ENCODE data around the gene WBP11. TPM values are rescaled to one million over a fixed set of nuclear protein-coding genes. Genes with fewer than 3 reads are reported as not detected.

WBP11 gene
- total and polyA plus RNA-seq, 9 of the 15 experiments (the other 6 are each of a cell fraction or from before 2014, with no cell fraction given), result 7.7 to 60.8 (median 24.6) TPM

DNA sequence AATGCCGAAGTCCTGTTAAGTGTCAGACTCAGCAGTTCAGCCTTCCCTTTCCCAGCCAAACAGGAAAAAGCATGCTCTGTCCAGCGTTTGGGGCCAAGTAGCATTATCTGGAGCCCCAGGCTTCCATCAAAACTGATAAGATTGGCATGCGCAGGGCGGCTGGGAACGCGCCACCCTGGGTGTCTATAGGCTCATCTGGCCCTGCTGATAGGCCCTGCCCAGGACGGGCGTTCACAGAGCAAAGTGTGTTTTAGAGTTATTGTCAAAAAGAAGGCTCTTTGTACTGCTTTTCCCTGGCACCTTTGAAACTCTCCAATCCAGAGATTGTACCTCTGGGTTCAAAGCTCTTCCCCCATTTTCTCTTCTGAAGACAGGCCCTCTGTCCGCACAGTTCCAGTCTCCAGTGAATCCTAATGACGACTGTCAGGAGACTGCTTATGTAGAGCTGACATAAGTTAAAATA is 40.2 kb upstream of the WBP11 start, which contains the start of gene ART4 (continued):
- no peak for TF ChIP-seq PCBP2 (IDR thresholded peaks at IDR 0.05; ENCODE audit: low read depth, low read length, poor library complexity, severe bottlenecking)
- no peak for TF ChIP-seq ZNF408 (CRISPR knock-in tag; IDR thresholded peaks at IDR 0.05; ENCODE audit: low read depth)
- no peak for TF ChIP-seq DACH1 (IDR thresholded peaks at IDR 0.05; ENCODE audit: partially characterized antibody)
- no peak for TF ChIP-seq RHOXF2B (CRISPR knock-in tag; conservative IDR thresholded peaks at IDR 0.05)
- no peak for TF ChIP-seq LEF1 (IDR thresholded peaks at IDR 0.05)
- TF ChIP-seq CBX5 (IDR thresholded peaks at IDR 0.05; ENCODE audit: borderline replicate concordance, low read depth), result no peak
- no peak for TF ChIP-seq MBD2 (IDR thresholded peaks at IDR 0.05; ENCODE audit: borderline replicate concordance, low read depth)
- no peak for TF ChIP-seq ZNF57 (CRISPR knock-in tag; IDR thresholded peaks at IDR 0.05)
- TF ChIP-seq GABPA (tag; conservative IDR thresholded peaks at IDR 0.05; ENCODE audit: low read depth), result no peak
- TF ChIP-seq HNRNPUL1 (IDR thresholded peaks at IDR 0.05; ENCODE audit: low read length), result no peak
- TF ChIP-seq HDAC2 (IDR thresholded peaks at IDR 0.05), result no peak
- no peak for TF ChIP-seq NR2C2 (CRISPR knock-in tag; IDR thresholded peaks at IDR 0.05)
- TF ChIP-seq NR2C2 (tag; IDR thresholded peaks at IDR 0.05), result no peak
- TF ChIP-seq ZNF586 (CRISPR knock-in tag; conservative IDR thresholded peaks at IDR 0.05), result no peak
- TF ChIP-seq, protein P1, sequence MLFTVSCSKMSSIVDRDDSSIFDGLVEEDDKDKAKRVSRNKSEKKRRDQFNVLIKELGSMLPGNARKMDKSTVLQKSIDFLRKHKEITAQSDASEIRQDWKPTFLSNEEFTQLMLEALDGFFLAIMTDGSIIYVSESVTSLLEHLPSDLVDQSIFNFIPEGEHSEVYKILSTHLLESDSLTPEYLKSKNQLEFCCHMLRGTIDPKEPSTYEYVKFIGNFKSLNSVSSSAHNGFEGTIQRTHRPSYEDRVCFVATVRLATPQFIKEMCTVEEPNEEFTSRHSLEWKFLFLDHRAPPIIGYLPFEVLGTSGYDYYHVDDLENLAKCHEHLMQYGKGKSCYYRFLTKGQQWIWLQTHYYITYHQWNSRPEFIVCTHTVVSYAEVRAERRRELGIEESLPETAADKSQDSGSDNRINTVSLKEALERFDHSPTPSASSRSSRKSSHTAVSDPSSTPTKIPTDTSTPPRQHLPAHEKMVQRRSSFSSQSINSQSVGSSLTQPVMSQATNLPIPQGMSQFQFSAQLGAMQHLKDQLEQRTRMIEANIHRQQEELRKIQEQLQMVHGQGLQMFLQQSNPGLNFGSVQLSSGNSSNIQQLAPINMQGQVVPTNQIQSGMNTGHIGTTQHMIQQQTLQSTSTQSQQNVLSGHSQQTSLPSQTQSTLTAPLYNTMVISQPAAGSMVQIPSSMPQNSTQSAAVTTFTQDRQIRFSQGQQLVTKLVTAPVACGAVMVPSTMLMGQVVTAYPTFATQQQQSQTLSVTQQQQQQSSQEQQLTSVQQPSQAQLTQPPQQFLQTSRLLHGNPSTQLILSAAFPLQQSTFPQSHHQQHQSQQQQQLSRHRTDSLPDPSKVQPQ (CRISPR knock-in tag; IDR thresholded peaks at IDR 0.05; ENCODE audit: borderline replicate concordance), result no peak
- TF ChIP-seq PML (IDR thresholded peaks at IDR 0.05; ENCODE audit: low read length), result no peak
- TF ChIP-seq NCOA4 (IDR thresholded peaks at IDR 0.05; ENCODE audit: partially characterized antibody), result no peak
- TF ChIP-seq PHF20 (IDR thresholded peaks at IDR 0.05; ENCODE audit: partially characterized antibody), result no peak
- TF ChIP-seq KAT8 (IDR thresholded peaks at IDR 0.05; ENCODE audit: low read depth), result no peak
- peak; percentile 63; the same call in 1 of the 2 replicates for TF ChIP-seq SMARCA4 (IDR thresholded peaks at IDR 0.05)
- peak; percentile 86 for TF ChIP-seq CBFA2T3 (IDR thresholded peaks at IDR 0.05)
- TF ChIP-seq, protein P2, sequence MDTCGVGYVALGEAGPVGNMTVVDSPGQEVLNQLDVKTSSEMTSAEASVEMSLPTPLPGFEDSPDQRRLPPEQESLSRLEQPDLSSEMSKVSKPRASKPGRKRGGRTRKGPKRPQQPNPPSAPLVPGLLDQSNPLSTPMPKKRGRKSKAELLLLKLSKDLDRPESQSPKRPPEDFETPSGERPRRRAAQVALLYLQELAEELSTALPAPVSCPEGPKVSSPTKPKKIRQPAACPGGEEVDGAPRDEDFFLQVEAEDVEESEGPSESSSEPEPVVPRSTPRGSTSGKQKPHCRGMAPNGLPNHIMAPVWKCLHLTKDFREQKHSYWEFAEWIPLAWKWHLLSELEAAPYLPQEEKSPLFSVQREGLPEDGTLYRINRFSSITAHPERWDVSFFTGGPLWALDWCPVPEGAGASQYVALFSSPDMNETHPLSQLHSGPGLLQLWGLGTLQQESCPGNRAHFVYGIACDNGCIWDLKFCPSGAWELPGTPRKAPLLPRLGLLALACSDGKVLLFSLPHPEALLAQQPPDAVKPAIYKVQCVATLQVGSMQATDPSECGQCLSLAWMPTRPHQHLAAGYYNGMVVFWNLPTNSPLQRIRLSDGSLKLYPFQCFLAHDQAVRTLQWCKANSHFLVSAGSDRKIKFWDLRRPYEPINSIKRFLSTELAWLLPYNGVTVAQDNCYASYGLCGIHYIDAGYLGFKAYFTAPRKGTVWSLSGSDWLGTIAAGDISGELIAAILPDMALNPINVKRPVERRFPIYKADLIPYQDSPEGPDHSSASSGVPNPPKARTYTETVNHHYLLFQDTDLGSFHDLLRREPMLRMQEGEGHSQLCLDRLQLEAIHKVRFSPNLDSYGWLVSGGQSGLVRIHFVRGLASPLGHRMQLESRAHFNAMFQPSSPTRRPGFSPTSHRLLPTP (IDR thresholded peaks at IDR 0.05; ENCODE audit: borderline replicate concordance, extremely low read depth, insufficient read length), result no peak
- no peak for TF ChIP-seq ZNF311 (CRISPR knock-in tag; IDR thresholded peaks at IDR 0.05)
